D721Med (cell line): ENCODE results near the gene TMEM39A.

ENCODE experiments used
- DNase-seq: peaks from one replicate; pipeline ENCODE4 v3.0.0; 2011; ENCODE audit warnings: low spot score; ENCODE audit not compliant: insufficient read length
- FAIRE-seq: peaks from 2 replicates; lab custom pipeline; 2011; peaks lifted over from hg19 to GRCh38; lab: Jason Lieb, UNC
- TF ChIP-seq, protein P1 (sequence below): IDR thresholded peaks from 2 replicates; pipeline ENCODE4 v1.5.1; 2012; ENCODE audit warnings: mild to moderate bottlenecking, control low read depth; ENCODE audit not compliant: insufficient read depth; ENCODE audit errors: missing control alignments

The TMEM39A gene

DNA sequence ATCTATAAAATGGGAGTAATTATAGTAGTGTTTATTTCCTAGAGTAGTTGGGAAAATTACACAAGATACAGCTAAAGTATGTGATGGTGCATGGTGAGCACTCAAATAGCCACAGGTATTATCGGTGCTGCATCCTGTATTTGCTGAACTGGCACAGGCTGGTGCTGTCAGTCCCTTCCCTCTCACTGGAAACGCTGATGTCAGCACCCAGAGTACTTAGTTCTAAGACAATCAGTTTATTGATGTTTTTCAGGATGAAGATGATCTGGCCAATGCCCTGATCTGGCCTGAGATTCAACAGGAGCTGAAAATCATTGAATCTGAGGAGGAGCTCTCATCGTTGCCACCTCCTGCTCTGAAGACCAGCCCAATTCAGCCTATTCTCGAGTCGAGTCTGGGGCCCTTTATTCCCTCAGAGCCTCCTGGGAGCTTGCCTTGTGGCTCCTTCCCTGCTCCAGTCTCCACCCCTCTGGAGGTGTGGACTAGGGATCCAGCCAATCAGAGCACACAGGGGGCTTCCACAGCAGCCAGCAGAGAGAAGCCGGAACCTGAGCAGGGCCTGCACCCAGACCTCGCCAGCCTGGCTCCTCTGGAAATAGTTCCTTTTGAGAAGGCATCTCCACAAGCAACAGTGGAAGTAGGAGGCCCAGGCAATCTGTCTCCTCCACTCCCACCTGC, 49.7 kb downstream of the TMEM39A start:
- DNase-seq, result no peak
- FAIRE-seq, result no peak
- TF ChIP-seq, protein P1, sequence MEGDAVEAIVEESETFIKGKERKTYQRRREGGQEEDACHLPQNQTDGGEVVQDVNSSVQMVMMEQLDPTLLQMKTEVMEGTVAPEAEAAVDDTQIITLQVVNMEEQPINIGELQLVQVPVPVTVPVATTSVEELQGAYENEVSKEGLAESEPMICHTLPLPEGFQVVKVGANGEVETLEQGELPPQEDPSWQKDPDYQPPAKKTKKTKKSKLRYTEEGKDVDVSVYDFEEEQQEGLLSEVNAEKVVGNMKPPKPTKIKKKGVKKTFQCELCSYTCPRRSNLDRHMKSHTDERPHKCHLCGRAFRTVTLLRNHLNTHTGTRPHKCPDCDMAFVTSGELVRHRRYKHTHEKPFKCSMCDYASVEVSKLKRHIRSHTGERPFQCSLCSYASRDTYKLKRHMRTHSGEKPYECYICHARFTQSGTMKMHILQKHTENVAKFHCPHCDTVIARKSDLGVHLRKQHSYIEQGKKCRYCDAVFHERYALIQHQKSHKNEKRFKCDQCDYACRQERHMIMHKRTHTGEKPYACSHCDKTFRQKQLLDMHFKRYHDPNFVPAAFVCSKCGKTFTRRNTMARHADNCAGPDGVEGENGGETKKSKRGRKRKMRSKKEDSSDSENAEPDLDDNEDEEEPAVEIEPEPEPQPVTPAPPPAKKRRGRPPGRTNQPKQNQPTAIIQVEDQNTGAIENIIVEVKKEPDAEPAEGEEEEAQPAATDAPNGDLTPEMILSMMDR, result no peak

DNA sequence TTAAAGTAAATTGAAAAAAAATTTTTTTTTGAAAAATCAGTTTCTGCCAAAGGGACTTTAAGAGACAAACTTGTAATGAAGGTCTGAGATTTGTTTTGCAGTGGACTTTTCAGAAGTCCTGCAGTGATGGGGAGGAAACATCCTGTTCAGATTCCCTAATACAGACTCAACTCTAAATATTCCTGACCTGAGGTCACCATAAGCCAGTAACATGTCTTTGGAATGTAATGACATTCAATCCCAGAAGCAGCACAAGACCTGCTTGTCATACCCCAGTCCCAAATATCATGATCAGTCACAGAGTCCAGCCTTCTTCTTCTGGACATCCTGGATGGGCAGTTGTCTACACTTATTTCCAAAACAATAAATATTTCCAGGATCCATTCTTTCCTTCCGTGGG, 53.6 kb downstream of the TMEM39A start:
- DNase-seq, result no peak
- TF ChIP-seq, protein P1, result no peak
- no peak for FAIRE-seq

DNA sequence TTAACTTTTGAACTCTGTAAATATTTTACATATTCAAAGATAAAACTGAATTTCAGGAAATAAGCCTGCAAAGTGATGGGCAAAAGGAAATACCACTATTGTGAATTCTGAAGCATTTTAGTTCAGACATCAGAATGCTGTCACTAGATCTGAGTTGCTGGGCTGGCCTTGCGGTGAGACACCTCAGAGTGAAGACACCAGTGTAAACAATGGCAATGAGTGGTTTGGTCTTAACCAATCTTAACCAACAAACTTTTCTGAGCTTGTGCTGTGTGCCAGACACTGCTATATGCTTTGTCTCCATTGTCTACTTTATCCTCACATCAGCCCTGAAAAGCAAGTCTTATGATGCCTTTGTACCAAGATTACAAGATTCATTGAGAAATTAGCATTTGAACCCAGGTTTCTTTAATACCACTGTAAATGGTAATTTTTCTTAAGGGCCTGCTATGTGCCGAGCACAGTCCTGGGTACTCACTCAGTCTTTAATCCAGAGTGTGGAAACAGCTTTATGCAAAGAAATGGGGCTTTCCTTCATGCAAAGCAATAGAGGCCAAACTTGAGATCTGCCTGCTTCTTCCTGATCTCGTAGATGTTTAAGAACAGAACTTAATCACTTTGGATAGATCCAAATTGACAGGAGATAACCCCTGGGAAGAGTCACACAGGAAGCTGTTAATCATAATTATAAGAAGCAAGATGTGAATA, 55.0 kb downstream of the TMEM39A start:
- FAIRE-seq (no peak), DNase-seq (no peak)
- TF ChIP-seq, protein P1, result no peak

DNA sequence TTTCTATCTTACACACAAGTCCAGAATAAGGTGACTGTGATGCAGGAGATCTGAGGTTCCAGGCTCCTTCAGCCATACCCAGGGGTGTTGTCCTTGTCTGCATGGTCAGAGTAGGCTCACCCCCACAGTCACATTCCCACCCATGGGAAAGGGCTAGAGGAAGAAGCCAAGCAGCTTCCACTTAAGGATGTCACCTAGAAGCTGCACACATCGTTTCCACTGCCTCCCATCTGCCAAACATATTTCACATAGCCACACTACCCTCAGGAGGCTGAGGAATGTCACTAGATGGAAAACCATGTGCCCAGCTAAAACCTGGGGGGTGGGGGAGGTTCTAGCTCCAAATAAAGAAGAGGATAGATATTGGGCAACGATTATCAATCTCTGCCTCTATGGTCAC, 58.1 kb downstream of the TMEM39A start:
- no peak for FAIRE-seq
- TF ChIP-seq, protein P1, result no peak
- DNase-seq, result no peak

DNA sequence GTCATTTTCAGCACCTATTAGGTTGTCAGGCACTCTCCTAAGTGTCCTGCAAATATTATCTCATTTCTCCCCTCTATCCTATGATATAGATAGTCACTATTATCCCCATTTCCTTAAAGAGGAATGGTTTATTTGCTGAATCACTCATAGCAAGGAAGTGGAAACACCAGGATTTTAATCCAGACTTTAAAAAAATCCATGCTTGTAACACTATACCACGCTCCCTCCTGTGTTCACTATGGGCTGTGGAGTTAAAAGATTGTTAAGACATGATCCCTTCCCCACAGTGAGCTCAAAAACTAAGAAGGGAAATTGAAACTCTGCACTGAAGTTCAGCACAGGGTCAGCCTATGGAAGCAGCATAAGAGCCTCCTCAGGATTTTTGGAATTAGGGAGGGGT, 60.2 kb downstream of the TMEM39A start:
- DNase-seq (no peak), FAIRE-seq (no peak)
- TF ChIP-seq, protein P1, result no peak

DNA sequence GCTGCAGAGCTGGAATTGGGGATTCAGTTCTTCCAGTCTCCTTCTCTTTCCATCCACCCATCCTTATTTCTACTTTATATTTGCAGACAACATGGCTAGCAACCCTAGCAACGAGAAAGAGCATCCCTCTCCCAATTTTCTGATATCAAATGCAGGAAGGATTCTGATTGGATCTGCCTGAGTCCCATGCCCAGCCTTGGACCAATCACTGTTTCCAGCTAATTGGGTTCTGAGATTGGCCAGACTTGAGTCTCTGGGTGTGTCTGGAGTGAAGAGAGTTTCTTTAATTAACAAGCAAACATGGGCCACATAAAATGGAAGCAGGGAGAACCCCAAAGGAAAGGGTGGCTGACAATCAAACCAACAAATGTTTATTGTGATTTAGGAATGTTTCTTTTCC, 60.6 kb downstream of the TMEM39A start:
- DNase-seq, result no peak
- no peak for FAIRE-seq
- TF ChIP-seq, protein P1, result no peak
